Stimulated activated naive CD4-positive, alpha-beta T cell (primary cell): Measurements from ENCODE around the gene MORN1.
"Not testable (repeated sequence)": the region's sequence is repeated elsewhere in the genome, so short reads cannot be mapped to it uniquely, and the experiment has no call there.

Experiments used
- DNase-seq, 6 experiments: peaks; one replicate each; lab custom pipeline; 2025; lab: John Stamatoyannopoulos, UW

Gene MORN1

DNA sequence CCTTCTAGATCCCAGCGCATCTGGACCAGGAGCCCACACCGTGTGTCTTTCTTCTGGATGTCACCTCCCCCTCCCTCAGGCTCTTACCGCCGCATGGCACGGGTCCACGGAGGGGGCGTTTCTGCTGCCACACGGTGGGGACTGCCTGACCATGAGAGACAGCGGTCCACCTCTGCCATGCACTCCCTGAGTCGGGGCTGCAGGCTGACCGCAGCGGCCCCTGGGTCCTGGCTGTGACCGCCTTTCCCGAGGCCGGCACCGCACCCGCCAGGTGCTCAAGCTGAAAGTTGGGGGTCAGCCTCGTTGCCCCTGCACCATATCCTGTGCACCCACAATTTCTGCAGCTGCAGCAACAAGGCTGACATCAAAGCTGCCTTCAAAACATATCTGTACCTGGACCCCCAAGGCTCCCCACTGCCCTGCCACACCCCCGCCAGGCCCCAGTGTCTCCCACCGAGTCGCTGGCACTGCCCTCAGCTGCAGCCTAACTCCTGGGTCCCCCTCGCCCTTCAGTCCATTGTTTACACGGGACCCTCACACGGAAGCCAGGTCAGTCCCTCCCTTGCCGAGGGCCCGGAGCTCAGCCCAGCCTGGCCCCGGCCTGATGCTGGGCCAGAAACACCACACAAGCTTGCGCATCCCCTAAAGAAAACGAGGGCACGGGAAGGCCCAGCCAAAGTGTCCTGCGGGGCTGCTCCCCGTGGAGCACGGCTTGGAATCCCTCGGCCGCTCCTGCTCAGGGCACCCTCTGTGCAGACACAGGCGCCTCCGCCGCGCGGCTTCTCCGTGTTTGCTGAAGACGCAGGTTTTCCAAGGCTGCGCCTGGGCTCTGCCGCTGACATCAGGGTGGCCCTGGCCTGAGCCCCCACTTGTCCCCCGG is 51.9 kb downstream of the MORN1 start:
- no peak for DNase-seq

- no peak for DNase-seq
Observed at GRCh38 chr1:2337501-2337900, 53.9 kb downstream of the MORN1 start.

DNA sequence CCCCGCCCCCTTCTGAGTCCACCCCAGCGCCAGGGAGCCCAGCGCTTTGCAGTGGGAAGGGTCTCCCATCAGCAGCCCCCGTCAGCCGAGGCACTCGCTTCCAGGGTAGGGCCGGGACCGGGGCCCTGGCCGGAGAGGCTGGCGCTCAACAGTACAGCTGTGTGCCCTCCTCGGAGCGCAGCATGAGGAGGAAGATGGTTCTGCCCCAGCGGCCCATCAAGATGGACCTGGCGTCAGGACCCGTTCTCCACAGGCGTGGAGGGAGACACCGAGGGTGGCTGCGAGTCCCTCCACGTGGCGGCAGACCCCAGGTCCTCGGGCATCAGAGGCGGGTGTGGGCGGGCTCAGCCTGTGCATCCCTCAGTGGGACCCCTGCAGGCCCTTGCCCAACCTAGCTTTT is 54.3 kb downstream of the MORN1 start:
- DNase-seq: no peak

DNA sequence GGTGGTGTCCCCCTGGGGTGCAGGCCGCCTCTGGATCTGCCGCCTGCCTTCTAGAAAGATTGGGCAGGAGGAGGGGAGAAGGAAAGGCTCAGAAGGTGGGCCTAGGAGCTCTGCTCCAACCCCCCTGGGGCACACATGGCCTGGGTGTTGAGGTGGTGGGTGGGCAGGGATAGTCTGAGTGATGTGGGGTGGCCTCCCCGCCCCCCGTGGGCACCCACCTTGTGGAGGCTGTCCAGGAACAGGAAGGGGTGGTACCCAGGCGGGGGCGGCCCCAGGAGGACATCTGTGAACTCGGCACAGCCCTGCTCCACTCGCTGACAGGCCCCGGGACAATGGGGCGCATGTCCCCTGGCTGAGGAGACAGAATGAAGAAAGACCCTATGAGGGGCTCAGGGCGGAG is 54.9 kb downstream of the MORN1 start:
- DNase-seq: no peak

- DNase-seq: no peak
Observed at GRCh38 chr1:2335721-2336455, 55.5 kb downstream of the MORN1 start.

DNA sequence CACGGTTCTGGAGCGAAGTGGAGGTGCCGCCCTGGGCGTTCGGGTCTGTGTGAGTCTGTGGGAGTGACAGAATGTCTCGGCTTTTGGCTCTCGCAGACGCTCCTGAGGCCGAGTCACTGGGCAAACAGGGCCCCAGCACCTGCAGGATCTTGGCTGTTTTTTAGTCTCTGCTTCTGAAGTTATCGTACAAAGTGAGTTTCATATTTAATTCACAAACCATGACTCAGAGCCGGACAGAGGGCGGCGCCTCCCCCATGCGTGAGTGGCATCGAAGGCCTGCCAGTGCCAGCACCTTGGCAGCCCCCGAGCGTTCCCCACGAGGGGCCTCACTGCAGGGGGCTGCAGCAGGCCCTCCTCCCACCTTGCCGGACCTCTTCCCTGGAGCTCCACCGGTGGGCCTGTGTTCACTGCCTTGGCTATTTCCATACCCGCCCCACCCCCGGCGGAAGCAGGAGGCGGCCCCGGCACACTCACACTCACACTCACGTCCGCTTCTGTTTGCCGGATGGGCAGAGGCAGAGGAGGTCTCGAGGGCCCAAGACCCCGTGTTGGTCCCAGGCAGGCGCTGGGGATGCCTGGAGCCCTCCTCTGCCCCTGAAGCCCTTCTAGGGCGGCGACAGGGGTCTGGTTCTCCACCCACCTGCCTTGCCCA is 56.3 kb downstream of the MORN1 start:
- DNase-seq: no peak

- no peak for DNase-seq
Observed at GRCh38 chr1:2334366-2334765, 57.0 kb downstream of the MORN1 start.

GRCh38 chr1:2331580-2331979 is 59.8 kb downstream of the MORN1 start:
- not testable (repeated sequence) for DNase-seq

GRCh38 chr1:2331200-2331544 is 60.2 kb downstream of the MORN1 start:
- DNase-seq: no peak

DNA sequence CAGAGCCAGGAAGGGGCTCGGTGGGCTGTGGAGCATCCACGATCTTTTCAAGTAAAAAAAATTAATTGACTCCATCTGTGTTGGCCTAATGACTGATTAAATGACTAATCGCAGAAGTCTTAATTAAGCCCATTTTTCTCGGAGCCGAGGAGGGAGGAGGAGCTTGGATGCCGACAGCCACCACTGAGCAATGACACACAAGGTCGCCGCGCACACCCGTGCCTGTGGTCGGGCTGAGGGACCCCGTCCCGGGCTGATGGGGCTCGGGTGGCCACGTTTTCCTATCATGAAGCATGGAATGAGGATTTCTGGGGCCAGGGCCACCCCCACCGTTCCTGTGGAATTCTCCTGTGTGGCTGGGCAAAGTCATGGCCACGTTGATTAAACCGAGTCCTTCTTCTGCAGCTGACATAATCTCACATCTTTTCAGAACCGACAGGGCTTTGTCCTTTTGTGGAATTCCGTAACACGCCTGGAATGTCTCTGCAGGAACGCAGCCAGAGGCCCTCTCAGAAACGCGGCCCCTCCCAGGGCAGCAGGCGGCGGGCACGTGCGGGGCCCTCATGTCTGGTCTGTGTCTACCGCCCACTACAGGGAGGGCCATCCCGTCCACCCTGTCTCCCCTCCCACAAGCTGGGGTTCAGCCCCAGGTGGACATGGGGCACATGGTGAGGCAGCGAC is 60.7 kb downstream of the MORN1 start:
- DNase-seq: no peak

DNA sequence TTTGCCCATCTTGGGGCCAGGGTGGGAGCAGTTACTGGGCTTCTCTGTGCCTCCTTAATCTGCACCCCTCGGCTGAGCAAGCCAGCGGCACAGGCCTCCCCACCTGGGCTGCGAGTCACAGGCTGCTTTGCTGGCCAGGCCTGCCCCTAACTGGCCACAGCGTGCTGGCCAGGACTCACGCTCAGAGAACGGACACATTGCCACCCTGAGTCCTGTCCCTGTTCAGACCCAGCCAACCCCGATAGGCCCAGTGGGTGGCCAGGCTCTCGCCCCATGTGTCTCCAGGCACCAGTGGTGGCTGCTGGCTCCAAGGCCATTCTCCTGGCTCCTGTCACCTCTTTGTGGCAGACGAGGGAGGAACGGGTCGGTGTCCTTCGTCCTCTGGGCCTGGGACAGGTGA is 61.3 kb downstream of the MORN1 start:
- no peak for DNase-seq

DNA sequence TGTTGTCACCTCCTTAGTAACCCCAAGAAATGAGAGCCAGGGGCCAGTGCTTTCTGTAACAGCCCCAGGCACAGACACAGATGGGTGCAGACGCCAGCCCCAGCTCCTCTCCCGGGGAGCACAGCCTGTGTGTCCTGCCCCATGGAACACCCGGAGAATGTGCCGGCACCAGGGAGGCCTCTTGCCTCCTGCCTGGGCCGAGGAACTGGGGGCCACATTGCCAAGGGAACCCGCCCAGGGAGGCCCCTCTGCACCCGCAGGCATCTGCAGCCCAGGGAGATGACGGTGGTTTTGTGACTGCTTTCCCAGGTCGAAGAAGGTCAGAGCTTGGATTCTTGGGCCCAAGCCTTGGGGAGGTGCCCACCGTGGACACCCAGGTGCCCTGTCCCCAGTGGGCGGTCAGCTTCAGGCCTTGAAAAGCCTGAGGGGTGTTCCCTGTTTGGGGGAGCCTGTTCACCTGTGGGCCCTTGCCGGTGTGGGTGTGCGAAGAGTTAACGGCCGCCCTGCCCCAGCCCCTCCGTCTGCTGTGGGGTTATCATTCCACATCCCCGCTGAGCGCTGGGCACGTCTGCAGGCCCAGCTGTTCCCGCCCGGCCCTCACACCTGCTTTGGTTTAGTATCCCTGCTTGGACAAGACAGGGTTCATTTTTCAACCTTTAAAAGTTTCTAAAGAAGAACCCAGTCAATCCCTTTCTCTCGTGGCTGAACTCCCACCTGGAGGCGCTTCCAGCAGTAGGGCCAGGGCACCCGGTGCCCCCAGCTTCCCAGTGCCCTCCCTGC is 62.5 kb downstream of the MORN1 start:
- no peak for DNase-seq

DNA sequence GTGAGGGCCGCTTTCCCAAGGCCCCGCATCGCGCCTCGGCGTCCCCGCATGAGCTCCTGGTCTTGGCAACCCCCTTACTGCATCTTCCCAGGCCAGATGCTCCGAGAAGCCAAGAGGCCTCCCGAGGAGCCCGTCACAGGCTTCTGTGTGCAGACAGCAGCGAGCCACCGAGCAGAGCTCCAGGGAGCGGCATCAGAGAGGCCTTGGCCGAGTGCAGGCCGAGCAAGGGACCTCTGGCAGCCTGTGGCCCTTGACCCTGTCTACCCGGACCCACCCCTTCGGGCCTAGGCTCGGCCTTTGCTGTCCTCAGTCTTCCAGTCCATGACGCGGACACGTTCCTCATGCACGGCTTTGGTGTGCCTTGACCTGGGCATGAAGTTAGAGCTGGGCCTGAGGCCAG is 63.5 kb downstream of the MORN1 start:
- no peak for DNase-seq

DNA sequence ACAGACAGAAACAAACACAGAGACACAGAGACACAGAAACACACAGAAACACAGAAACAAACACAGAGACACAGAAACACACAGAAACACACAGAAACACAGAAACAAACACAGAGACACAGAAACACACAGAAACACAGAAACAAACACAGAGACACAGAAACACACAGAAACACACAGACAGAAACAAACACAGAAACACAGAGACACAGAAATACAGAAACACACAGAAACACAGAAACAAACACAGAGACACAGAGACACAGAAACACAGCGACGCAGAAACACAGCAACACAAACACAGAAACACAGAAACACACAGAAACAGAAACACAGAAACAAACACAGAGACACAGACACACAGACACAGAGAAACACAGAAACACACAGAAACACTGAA is 64.2 kb downstream of the MORN1 start:
- not testable (repeated sequence) for DNase-seq

DNA sequence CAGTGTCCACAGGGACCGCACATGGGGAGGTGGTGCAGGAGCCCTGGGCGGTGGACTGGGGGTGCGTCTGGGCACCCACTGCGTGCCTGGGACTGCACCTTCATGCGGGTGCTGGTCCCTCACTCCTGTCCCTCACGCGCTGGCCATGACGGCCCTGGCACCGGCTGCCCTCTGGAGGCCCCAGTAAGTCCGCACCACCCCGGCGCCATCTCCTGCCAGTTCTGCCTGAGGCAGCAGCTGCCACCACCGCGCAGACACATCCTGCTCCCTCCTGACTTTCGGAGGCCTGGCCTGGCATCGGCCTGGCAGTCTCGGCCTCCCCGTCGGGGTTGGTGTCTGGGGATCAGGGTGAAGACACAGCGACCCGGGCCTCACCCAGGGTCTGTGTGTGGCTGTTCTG is 64.8 kb downstream of the MORN1 start:
- DNase-seq: no peak

DNA sequence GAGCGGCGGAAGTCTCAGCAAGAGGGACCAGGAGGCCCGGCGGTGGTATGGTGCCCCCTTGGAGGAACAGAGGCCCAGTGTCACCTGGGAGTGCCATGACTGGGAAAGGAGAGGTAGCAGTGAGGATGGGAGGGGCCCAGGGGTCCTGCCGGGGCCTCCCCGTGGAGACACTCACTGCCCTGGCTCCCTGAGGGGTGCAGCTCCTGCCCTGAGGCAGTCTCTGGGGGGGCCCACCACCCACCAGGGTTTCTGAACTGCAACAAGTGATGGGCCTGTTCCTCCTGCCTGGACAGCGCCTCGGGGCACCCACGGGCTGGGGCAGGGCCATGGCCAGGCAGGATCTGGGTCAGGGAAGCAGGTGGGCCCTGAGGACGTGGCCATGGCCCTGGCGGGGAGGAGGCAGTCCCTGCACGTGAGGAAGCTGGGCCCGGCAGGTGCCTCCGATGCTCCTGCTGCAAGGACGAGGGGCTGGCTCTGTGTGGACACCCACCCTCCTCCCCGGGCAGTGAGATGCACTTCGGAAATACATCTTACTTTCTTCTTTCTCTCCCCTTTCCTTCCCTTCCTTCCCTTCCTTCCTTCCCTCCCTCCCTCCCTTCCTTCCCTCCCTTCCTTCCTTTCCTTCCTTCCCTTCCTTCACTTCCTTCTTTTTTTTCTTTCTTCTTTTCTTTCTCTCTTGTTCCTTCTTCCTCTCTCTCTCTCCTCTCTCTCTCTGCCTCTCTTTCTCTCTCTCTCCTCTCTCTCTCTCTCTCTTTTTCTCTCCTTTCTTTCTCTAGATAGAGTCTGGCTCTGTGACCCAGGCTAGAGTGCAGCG is 66.6 kb downstream of the MORN1 start:
- DNase-seq: no peak

DNA sequence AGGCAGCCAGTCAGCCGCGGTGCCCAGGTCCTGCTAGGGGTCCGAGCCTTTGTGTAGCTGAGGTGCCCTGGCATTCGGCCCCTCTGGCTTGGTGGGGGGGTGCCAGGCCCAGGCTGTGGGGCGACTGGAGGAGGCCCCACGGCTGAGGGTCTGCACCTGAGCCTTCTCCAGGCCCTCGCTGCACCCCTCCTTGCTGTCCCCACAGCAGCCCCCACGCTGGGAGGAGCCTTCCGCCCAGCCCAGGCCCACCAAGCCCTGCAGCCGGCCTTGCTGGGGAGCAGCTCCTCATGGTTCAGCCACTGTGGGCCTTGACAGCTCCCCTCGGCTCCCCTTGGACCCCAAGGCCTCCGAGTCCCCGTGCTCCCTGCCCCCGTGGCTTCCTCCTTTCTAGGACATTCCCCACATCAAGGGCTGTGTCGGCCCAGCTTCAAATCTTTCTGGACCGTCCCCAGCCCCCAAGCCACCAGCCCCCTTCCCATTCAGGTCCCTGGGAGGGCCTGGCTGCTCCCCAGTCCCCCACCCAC is 67.8 kb downstream of the MORN1 start:
- no peak for DNase-seq

GRCh38 chr1:2322581-2323211 is 68.7 kb downstream of the MORN1 start:
- DNase-seq: no peak

GRCh38 chr1:2322065-2322571 is 69.2 kb downstream of the MORN1 start:
- DNase-seq: no peak
